ENCODE measurements around the gene CCDC177.

CCDC177 gene

DNA sequence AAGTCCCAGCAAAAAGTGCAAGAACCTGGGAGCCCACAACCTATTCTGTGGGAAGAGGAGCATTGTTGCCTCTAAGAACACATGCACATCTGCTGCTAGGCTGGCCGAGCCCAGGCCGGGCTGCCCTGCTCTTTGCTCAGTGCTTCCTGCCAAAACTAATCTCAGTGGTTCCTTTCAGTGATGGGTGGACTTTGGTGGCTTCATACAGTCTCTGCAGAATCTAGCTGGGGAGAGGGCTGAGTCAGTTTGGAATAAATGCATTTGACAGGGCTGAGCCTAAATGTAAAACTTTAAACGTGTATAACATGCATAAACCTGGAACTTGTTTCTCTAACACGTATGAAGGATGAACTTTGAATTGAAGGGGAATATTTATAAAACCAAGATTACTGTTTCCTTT is 44.6 kb downstream of the CCDC177 start:
- DNase-seq (ENCODE audit: low spot score) (no peak), FAIRE-seq (no peak)

DNA sequence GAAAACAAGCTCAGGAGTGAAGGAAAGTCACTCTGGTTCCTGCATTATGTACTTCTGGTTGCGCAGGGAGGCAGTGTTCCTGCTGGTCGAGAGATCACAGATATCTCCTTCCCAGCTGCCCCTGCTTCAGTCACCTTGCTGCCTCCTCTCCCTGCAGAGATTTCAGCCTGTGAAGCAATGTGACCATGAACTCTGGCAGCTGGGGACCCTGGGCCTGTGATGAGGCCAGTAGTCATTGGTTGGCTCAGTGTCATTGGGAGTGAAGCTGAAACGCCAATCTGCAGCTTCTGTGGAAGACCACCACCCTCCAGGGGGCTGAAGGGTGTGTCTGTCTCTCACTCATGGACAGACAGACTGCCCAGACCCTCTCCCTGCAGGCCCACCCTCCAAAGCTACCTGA is 45.1 kb downstream of the CCDC177 start:
- FAIRE-seq, result no peak
- DNase-seq (ENCODE audit: low spot score), result no peak

DNA sequence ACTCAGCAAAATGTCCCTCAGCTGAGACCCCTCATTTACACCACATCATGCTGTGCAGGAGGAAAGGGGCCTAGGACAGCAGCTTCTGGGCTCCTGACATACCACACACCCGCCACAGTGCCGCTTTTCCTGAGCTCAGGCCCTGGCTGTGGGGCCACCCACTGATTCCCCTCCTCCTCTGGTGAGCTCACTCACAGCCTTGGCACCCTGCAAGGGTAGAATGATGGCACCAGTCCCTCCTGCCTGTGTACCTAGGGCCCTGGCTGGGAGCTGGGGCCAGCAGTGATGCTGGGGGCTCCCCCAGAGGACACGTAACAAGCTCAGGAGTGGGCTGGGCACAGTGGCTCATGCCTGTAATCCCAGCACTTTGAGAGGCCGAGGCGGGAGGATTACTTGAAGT is 45.7 kb downstream of the CCDC177 start:
- FAIRE-seq (no peak), DNase-seq (ENCODE audit: low spot score) (no peak)

DNA sequence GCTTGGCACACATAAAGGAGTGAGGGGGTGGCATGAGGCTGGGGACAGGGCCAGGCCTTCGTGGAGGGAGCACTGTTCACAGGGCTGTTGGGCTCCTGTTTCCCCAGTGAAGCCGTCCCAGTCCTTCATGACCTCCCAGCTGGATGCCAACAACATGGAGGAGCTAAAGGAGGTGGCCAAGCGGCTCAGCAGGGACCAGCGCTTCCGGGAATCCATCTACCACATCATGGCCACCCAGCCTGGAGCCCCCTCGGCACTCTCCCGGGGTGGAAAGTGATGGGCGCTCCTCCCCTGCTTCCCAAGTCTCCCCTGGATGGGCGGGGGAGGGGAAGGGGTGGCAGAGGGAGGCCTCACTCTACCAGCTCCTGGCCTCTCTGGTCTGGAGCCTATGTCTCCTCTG is 46.5 kb downstream of the CCDC177 start:
- DNase-seq (ENCODE audit: low spot score) (no peak), FAIRE-seq (no peak)

DNA sequence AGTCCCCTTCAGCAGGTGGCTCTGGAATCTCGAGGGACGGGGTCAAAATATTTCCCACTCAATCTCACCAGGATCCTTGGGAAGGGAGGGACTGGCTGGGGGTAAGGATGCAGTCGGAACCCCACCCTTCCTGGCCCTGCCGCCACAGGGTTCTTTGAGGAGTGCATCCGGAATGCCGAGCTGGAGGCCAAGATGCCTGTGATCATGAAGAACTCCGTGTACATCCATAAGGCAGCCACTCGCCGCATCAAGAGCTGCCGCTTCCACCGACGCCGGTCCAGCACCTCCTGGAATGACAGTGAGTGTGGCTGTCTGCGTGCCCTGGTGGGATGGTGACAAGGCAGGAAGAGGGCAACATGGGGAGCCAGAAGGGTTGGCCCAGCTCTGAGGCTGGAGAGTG is 47.0 kb downstream of the CCDC177 start:
- DNase-seq (ENCODE audit: low spot score), result no peak
- FAIRE-seq, result no peak

DNA sequence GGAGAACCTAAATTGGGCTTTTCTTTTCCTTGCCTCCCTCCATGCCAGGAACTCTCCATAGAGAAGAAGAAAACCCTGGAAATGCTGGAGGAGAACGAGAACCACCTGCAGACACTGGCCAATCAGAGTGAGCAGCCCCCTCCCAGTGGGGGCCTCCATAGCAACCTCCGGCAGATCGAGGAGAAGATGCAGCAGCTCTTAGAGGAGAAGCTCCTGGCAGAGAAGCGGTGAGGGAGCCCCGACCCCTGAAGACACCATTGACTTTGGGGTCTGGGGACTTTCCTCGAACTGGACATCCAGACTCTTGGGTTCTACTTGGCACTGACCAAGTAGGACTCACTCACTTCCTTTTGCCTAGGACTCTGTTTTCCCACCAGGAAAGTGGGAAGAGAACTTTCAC is 48.8 kb downstream of the CCDC177 start:
- no peak for FAIRE-seq
- no peak for DNase-seq (ENCODE audit: low spot score)

DNA sequence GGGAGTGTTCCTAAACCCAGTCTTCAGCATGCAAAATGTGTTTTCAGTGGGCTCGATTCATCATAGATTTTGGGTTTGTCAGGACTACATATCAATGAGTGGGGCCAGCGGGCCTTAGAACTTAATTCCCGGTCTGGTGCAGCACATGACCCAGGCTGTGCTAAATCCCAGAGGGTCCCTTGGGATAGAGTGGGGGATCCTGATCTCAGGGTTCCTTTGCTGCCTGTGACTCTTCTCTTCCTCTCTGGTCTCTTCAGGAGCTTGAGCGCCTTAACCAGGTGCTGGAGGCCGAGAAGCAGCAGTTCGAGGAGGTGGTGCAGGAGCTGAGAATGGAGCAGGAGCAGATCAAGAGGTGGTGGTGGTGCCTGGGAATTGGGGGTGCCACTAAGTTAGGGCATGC is 52.6 kb downstream of the CCDC177 start:
- FAIRE-seq, result no peak

More for the DNA sequence above, 52.6 kb downstream of the CCDC177 start:
- DNase-seq (ENCODE audit: low spot score), result no peak
